Ovary (tissue), 3 donors: Measurements from ENCODE around the gene YRDC.

Source experiments
- CTCF ChIP-seq, 3 donors: fragments of 450-650 bp in 2 of 3; fragments of 200-600 bp in 1 of 3; IDR thresholded peaks; one replicate each; pipeline versions ENCODE4 v1.5.1 to v1.8.0; 2016 to 2022; ENCODE audit warnings: antibody characterized with exemption in 3 of 3, mild to moderate bottlenecking in 1 of 3
- EP300 ChIP-seq: sonication (generic); formaldehyde crosslinking; IDR thresholded peaks from one replicate; pipeline ENCODE4 v1.6.1; 2017; ENCODE audit warnings: antibody characterized with exemption
- POLR2A ChIP-seq: fragments of 450-650 bp; IDR thresholded peaks from one replicate; pipeline ENCODE4 v1.6.1; 2017; ENCODE audit warnings: antibody characterized with exemption, mild to moderate bottlenecking, moderate library complexity
- donor health status: DM: no; HTN: no; CAD: no.

- TF ChIP-seq CTCF (IDR thresholded peaks at IDR 0.05) (no peak), POLR2A (no peak), EP300 (no peak)
Observed at GRCh38 chr1:37836788-37837187, 28.8 kb upstream of the YRDC start.
